AG04450 (cell line): ENCODE results near the gene CAMK2B. TPM values are rescaled to one million over a fixed set of nuclear protein-coding genes. Genes with fewer than 3 reads are reported as not detected.

Experiments used
- CTCF ChIA-PET: fragments of 300-600, 350-600 bp; formaldehyde crosslinking; extraction: SDS; loops from one replicate; lab custom pipeline; 2022; ENCODE audit warnings: antibody characterized with exemption, inconsistent platforms; lab: Charles Lee
- POLR2A ChIA-PET: fragments of 350-600 bp; formaldehyde crosslinking; extraction: SDS; loops from one replicate; lab custom pipeline; 2021; ENCODE audit warnings: antibody characterized with exemption, inconsistent platforms; lab: Yijun Ruan, JAX
- DNase-seq: peaks from one replicate; pipeline ENCODE4 v3.0.0-alpha.2; 2011; ENCODE audit warnings: low read depth, low spot score
- H3K27ac ChIP-seq: one replicate; pipeline ENCODE4 v1.5.1; 2012; ENCODE audit warnings: low read depth, low read length, control low read depth
- H3K27me3 ChIP-seq: one replicate; pipeline ENCODE4 v1.6.0; 2012; ENCODE audit warnings: low read length; ENCODE audit not compliant: control insufficient read depth, insufficient read depth
- H3K4me3 ChIP-seq: 2 replicates; pipeline ENCODE4 v1.5.1; 2011; ENCODE audit warnings: mild to moderate bottlenecking, low read depth, low read length, control low read depth
- H3K9me3 ChIP-seq: 2 replicates; pipeline ENCODE4 v1.5.1; 2012; ENCODE audit warnings: low read length; ENCODE audit not compliant: control insufficient read depth, insufficient read depth
- CTCF ChIP-seq: IDR thresholded peaks from 2 replicates; pipeline ENCODE4 v1.5.1; 2011; ENCODE audit warnings: low read depth, low read length, control low read depth, inconsistent platforms
- polyA plus RNA-seq: library from polyadenylated mRNA; depleted of rRNA; stranded (reverse); fragments of >200 nt; gene quantifications from 2 replicates; pipeline ENCODE4 v1.2.3, GENCODE V29; 2011

The CAMK2B gene
- polyA plus RNA-seq, 1 experiment: not detected

- CTCF ChIA-PET: no interaction called here
- POLR2A ChIA-PET: no interaction called here
- no peaks in the 10 kb centered on the region for H3K27me3 ChIP-seq
- no peak overlapping the region for H3K4me3 ChIP-seq
- TF ChIP-seq CTCF: no peak
- H3K9me3 ChIP-seq: peaks cover 20% of the 10 kb centered on the region
- no peak overlapping the region for H3K27ac ChIP-seq
- no peak for DNase-seq
Measured at GRCh38 chr7:44216521-44217222, 108.7 kb downstream of the CAMK2B start.

GRCh38 chr7:44216019-44216418 is 109.4 kb downstream of the CAMK2B start:
- H3K9me3 ChIP-seq: peaks cover 20% of the 10 kb centered on the region
- ChIA-PET POLR2A (no interaction called here), CTCF (no interaction called here)
- no peak overlapping the region for H3K27ac ChIP-seq
- no peak overlapping the region for H3K4me3 ChIP-seq
- DNase-seq: no peak
- H3K27me3 ChIP-seq: no peaks in the 10 kb centered on the region
- TF ChIP-seq CTCF: no peak

DNA sequence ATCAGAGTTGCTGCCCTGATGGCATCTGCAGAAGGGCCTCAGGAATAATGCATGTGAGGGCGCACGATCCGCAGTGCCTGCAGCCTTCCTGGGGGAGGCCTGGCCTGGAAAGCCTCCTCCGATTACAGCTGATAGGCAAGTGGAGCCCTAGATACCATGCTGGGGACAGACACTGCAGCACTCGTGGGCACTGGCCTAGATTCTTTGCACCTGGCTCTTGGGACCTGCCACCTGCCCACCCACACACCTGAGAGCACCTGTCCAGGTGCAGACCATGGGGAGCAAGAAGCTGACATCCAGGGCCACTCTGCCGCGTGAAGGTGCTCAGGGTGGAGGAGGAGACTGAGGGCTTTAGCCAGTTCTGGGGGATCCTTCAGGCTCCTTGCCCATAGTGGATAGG is 109.9 kb downstream of the CAMK2B start:
- no peak overlapping the region for H3K4me3 ChIP-seq
- H3K27me3 ChIP-seq: no peaks in the 10 kb centered on the region
- no peak overlapping the region for H3K27ac ChIP-seq
- ChIA-PET POLR2A (no interaction called here), CTCF (interaction anchor here (2.0 kb wide), 1 partner anchor 350 kb away, joined by 6 read pairs; no protein-coding TSS in a partner anchor)
- peaks cover 20% of the 10 kb centered on the region for H3K9me3 ChIP-seq
- no peak for DNase-seq
- no peak for TF ChIP-seq CTCF

DNA sequence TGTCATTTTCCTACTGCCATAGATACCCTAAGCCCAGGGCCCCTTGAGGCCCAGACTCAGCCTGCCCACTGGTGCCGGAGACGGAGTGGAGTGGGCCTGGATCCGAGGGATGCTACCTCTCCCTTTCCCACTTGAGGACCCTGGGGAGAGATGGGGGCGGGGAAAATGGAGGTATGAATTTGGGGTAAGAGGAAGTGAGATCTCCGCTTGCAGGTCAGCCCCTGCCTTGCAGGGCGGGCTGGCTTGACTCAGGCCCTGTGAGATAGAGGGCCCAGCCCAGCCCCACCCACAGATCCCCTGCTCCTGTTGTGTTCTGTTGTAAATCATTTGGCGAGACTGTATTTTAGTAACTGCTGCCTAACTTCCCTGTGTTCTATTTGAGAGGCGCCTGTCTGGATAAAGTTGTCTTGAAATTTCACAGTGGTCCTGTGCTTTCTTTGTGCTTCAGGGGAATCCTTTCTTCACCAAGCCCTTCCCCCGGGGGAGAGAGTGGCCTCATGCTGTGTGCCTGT is 111.5 kb downstream of the CAMK2B start:
- ChIA-PET CTCF (interaction anchor here (1.1 to 2.0 kb wide), 5 partner anchors 9 to 352 kb away, joined by 3 to 6 read pairs (median 4); no protein-coding TSS in a partner anchor), POLR2A (no interaction called here)
- DNase-seq: no peak

More for the DNA sequence above, 111.5 kb downstream of the CAMK2B start:
- TF ChIP-seq CTCF: no peak
- peak overlapping the region; percentile 11 for H3K27ac ChIP-seq
- peaks cover 8% of the 10 kb centered on the region for H3K9me3 ChIP-seq
- no peak overlapping the region for H3K4me3 ChIP-seq
- H3K27me3 ChIP-seq: no peaks in the 10 kb centered on the region
